ENCODE results near the gene ACSBG1.

DNA sequence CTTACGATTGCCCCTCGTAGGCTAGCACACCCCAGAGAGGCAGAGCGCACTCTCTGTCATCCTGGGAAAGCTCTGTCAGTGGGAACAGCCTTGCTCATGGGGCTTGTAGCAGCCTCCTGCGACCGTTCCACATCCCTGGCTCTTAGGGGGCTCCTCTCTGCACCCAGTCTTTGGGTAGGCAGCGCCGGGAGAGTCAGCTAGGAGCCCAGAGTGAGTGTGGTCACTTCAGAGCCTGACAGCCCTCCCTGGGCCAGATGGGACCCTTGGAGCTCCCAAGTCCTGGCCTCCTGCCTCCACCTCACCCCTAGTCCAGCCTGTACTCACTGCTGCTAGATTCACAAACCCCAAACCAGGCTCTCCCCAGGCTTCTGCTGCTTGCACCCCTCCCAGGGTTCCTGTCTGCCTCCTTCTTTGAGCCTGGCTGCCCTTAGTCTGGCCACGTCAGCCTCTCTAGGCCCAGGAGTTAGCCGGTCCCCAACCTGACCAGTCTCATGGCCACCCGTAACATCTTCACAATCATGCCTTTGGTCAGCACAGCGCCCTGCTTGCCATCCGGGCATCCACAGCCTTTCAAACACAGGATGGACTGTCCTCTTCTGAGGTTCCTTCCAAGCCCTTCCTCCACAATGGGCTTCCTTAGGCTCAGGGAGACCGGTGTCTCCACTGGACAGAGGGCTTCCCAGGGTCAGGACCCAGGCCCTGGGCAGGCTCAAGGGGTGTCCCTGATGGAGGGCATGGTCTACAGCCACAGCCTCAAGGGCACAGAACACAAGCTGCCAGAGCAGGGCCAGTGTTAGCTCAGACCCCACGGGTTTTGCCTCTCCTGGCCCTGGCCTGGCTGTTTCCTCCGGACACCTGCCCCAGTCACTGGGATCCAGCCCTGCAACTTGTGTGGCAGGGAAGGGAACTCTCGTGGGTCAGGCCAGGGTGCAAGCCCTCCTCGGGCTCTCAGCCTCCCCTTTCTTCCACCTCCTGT lies 4.6 kb downstream of the ACSBG1 start:
- TF ChIP-seq, protein P1, sequence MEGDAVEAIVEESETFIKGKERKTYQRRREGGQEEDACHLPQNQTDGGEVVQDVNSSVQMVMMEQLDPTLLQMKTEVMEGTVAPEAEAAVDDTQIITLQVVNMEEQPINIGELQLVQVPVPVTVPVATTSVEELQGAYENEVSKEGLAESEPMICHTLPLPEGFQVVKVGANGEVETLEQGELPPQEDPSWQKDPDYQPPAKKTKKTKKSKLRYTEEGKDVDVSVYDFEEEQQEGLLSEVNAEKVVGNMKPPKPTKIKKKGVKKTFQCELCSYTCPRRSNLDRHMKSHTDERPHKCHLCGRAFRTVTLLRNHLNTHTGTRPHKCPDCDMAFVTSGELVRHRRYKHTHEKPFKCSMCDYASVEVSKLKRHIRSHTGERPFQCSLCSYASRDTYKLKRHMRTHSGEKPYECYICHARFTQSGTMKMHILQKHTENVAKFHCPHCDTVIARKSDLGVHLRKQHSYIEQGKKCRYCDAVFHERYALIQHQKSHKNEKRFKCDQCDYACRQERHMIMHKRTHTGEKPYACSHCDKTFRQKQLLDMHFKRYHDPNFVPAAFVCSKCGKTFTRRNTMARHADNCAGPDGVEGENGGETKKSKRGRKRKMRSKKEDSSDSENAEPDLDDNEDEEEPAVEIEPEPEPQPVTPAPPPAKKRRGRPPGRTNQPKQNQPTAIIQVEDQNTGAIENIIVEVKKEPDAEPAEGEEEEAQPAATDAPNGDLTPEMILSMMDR (IDR thresholded peaks at IDR 0.05; ENCODE audit: poor library complexity, severe bottlenecking) = no peak
- TF ChIP-seq EZH2 (IDR thresholded peaks at IDR 0.05; ENCODE audit: borderline replicate concordance, insufficient read depth, low read length, poor library complexity, severe bottlenecking) (no peak), EP300 (conservative IDR thresholded peaks at IDR 0.05; ENCODE audit: poor library complexity, severe bottlenecking) (no peak), MXI1 (conservative IDR thresholded peaks at IDR 0.05; ENCODE audit: poor library complexity, severe bottlenecking) (no peak)
